GM12891 (cell line): ENCODE measurements around the gene SLC35B4.

Experiments used
- POLR2A ChIP-seq: IDR thresholded peaks from 2 replicates; pipeline ENCODE4 v1.6.1; 2011; ENCODE audit warnings: low read depth, low read length, control low read depth
- TAF1 ChIP-seq: IDR thresholded peaks from 2 replicates; pipeline ENCODE4 v1.6.1; 2011; ENCODE audit warnings: low read depth, low read length, control low read depth

DNA sequence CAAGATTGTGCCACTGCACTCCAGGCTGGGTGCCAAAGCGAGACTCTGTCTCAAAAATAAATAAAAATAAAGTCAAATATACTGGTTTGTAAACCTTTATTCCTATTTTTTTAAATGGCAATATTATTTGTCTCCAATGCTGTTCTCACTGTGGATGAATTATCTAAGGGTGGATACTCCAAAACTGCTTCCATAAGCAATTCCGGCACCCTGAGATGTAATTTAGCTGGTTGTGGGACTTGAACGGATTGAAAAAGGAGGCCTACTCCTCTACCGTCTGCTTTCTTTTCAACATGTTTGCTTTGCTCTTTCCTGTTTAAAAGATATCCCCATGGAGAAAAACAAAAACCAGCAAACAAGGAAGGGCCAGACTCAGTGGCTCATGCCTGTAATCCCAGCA is 54.4 kb downstream of the SLC35B4 start:
- no peak for TF ChIP-seq POLR2A
- no peak for TF ChIP-seq TAF1
